Activated T-cell treated with anti-CD3 and anti-CD28 coated beads for 1 hour (primary cell): ENCODE measurements around the gene NIPBL.
"Not testable (repeated sequence)": the region's sequence is repeated elsewhere in the genome, so short reads cannot be mapped to it uniquely, and the experiment has no call there.

Experiments
- DNase-seq: peaks from one replicate; pipeline ENCODE4 v3.0.0-alpha.2; 2020; ENCODE audit warnings: low read depth

Gene NIPBL

DNA sequence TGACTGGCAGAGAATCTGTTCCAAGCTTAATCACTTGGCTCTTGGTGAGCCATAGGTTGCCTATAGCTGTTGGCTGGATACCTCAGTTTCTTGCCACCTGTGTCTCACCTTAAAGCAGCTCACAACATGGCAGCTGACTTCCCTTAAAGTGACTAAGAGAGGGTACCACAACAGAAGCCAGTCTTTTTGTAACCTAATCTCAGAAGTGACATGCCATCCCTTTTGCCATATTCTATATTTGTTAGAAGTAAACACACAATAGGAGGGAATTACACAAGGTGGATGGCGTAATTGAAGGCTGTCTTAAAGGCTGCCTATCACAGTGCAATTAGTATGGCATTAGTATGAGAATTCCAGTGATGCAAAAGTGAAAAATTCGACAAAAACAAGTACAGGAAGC is 28.1 kb downstream of the NIPBL start:
- no peak for DNase-seq

DNA sequence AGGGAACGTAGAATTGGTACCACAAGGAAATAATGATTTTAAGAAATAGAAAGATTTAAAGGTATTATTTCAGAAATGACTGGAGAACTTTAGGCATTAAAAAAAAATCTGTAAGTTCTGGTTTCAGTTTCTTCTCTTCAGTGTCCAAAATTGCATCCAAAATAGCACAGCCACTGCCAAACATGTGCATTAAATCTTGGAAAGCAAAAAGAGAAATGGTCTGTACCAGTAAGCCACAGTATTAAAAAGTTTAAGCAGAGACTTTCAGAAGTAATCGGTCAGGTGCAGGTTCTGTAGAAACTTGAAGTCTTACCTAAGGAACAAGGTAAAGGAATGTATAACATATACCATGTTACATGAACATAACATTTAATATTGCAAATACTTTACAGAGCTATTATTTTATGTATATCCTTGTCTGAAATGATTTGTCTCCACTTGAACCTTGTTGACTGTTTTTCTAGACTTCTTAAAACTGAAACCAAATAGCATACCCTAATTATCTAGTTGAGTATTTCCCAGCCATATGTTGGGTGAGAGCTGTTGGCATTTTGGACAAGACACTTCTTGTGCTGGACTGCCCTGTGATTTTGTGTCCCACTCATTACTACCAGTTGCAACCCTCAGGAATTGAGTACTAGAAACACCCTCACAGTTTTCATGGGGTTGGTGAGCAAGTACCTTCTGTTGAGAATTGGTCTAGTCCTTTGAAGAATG is 32.1 kb downstream of the NIPBL start:
- DNase-seq = no peak

DNA sequence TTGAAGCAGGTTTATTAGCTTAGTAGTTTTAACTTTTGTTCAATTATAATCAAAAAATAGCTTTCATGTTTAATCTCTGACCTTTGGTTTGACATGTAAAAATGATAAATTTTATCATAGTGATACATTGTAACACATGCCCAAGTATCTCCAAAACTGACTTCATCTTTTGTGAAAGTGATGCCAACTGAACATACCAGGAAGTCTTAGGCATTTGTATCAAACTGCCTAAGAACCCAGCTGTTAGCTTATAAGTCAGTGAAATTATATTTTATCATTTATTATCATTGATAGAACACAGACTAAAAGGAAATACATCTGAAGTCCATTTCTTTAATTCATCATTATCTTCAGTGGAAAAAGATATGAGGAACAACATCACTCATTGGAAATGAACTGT is 39.1 kb downstream of the NIPBL start:
- no peak for DNase-seq

- not testable (repeated sequence) for DNase-seq
These were observed 40.0 kb downstream of the NIPBL start for GRCh38 chr5:36916614-36917013.

DNA sequence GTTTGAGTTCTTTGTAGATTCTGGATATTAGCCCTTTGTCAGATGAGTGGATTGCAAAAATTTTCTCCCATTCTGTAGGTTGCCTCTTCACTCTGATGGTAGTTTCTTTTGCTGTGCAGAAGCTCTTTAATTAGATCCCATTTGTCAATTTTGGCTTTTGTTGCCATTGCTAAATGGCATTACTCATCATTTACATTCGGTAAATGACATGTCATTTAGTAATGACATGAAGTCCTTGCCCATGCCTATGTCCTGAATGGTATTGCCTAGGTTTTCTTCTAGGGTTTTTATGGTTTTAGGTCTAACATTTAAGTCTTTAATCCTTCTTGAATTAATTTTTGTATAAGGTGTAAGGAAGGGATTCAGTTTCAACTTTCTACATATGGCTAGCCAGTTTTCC is 40.8 kb downstream of the NIPBL start:
- DNase-seq = not testable (repeated sequence)

DNA sequence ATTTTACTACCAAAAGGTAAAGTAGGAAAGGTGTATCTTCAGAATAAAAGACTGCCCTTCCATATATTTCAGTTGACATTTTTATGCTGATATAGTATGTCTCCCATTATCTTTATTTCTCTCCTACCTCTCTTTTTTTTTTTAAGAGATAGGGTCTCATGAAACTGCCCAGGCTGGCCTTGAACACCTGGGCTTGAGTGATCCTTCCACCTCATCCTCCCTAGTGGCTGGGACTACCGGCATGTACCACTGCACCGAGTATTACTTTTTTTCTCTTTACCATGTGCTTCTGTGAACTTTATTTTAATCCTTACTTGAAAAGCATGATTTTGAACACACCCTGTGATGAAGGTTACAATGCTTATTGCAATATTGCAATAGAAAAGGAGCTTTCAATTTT is 42.7 kb downstream of the NIPBL start:
- DNase-seq = no peak

DNA sequence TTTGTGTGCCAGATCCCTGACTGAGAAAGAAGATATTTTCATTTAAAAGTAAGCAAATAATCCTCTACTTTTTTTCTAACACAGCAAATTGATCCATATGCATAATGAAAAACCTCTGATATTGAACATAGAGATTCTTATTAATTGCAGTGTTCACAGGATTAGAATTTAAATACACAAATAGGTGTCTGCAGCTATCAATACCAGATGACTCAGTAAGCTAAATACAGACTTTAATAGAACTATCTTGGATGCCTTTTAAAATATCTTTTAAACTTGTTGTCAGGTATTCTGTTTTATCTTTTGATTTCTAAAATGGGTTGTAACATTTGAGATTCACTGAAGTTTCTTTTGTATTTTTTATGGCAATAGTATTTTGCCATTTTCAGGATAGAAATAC is 43.1 kb downstream of the NIPBL start:
- DNase-seq = no peak

GRCh38 chr5:36928947-36929346 is 52.4 kb downstream of the NIPBL start:
- DNase-seq = no peak

DNA sequence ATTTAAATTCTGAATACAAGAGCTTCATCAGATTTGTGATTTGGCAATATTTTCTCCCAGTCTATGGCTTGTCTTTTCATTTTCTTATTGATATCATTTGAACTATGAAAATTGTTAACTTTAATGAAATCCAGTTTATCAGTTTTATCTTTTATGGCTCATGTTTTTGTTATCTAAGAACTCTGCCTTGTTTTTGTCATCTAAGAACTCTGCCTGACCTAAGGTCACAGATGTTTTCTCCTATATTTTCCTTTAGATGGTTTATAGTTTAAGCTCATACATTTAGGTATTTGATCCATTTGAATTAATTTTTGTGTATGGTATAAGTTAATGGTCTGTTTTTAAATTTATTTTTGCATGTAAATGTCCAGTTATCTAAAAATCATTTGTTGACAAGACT is 52.9 kb downstream of the NIPBL start:
- no peak for DNase-seq

DNA sequence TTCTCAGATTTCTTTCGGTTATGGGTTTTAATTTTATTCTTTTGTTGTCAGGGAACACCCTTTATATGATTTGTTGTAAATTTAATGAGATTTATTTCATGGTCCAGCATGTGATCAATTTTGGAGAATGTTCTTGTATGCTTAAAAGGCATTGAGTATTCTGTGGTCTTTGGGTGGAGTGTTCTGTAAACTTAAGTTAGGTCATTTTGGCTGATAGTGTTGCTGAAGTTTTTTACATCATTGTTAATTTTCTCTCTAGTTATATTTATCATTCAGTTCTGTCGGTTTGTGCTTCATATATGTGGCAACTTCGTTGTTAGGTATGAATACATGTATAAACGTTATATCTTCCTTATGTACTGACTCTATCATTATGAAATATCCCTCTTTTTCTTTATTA is 55.5 kb downstream of the NIPBL start:
- no peak for DNase-seq

DNA sequence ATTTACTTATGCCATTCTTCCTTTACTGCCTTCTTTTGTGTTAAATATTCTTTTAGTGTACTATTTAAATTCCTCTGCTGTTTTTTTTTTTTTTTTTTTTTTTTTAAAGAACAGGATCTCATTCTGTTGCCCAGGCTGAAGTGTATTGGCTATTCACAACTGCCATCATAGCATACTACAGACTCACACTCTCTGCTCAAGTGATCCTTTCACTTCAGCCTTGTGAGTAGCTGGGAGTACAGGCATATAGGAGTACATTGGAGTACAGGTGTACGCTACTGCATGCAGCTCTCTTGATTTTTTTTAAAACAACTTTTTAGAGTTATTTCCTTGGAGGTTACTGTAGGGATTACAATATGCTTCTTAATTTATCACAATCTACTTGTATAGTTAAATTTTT is 56.1 kb downstream of the NIPBL start:
- DNase-seq = no peak

DNA sequence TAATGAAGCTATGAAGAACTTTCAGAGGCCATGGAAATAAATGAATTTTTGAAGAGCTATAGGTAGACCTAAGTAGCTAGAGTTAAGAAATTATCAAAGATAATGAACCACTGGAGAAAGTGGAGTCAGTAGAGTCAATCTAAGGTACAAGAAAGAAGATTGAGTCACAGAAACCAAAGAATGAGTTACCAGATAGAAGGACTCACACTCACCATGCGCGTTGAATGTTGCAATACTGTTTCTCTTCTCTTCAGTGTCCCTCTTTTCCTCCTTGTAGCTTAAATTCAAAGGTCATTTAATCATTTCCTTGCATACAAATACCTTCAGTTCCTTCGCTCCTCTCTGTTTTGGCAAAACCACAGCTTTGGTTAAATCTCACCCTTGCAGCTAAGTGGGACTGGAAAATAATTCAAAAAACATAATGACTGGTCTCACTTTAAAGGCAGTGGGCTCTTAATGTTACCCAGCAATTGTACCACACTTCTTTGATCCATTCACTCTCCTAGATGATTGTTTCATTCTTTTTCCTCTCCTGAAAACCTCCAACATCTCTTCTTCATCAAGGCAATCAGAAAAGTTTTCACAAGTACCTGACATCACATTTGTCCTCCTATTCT is 58.3 kb downstream of the NIPBL start:
- no peak for DNase-seq

GRCh38 chr5:36935805-36936204 is 59.2 kb downstream of the NIPBL start:
- DNase-seq = no peak

GRCh38 chr5:36936309-36936708 is 59.7 kb downstream of the NIPBL start:
- DNase-seq = no peak

GRCh38 chr5:36938129-36938528 is 61.6 kb downstream of the NIPBL start:
- no peak for DNase-seq

DNA sequence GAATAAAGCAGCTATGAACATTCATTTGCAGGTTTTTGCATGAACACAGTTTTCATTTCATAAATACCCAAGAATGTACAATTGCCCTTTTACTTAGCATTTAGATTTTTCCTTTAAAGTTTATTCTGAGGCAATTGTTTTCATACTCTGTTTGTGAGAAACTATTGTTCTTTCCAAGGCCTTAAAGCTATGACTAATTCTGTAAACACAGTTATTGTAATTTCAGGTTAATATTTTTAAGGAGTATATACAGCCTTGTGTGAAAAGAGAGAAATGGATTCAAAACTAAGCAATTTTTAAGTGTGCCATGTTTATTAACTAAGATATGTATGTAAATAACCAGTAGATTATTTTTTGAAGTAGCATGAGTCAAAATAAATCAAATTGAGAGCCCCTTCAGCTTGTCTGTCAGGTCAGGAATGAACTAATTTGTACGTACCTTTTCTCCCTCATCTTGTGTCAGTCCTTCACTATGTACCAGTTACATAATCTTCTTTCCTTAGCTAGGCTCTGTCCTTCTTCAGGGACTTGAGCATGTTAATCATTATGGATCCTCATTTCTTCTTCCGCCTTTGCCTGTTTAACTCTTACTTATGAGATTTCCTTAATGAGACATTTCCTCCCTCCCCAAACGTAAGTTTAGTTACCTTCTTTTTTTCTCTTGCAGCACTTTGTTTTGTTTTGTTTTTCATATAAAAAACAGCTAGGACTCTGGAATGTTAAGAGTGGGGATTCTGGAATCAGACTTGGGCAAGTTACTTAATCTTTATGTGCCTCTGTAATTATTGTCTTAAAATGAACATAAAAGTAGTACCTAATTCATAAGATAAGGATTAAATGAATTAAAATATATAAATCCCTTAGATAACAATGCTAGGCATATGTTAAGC is 63.6 kb downstream of the NIPBL start:
- no peak for DNase-seq

DNA sequence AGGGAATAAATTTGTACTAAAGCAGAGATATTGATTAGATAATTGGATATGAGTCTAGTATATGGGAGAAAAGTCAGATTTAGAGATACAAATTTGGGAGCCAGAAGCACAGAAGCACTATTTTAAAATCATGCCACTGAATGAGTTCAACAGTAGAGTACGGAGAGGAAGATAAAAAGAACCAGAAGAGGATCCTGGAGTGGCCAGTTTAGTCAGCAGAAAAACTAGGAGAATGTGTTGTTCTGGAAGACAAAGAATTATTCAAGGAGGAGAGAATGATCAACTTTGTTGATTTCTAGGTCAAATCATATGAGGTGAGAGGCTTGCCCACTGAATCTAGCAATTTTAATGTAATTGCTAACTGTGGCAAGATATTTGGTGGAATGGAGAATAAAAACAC is 67.0 kb downstream of the NIPBL start:
- DNase-seq = no peak

- DNase-seq = no peak
These were observed 67.5 kb downstream of the NIPBL start for GRCh38 chr5:36944024-36944423.

DNA sequence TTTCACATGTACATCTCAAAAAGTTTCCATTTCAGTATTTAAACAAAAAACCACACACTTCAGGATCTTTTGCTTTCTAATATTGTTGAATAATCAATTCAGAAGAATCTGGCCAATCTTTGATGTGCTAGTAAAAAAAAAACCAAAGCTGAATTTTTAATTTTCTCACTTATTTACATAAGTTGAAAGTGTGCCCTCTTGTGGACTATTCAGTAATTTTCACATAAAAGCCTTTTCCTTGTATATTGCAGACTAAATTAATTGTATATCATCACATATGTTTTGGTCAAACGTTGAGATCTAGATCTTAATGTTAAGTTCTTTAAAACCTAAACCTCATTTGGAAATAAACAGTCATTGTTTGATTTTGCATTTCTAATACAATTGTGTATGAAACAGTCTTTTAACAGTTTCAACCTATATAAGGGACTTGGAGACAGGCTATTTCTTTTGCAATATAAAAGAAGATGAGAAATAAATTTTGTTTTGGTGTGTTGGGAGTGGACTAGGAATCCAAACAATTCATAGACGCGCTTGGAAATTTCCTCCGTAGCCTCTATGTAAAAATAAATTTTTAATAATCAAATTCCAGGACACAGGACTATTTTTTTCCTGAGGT is 68.1 kb downstream of the NIPBL start:
- DNase-seq = no peak

GRCh38 chr5:36945687-36946086 is 69.1 kb downstream of the NIPBL start:
- no peak for DNase-seq

- DNase-seq = no peak
These were observed 69.5 kb downstream of the NIPBL start for GRCh38 chr5:36946101-36946500.

GRCh38 chr5:36948041-36948440 is 71.5 kb downstream of the NIPBL start:
- DNase-seq = no peak

- no peak for DNase-seq
These were observed 72.1 kb downstream of the NIPBL start for GRCh38 chr5:36948650-36949049.
